NCI-H128 (cell line): Measurements from ENCODE around the gene GIT1.

Source experiments
- DNase-seq: peaks from one replicate; lab custom pipeline; 2025; ENCODE audit not compliant: unreplicated experiment; lab: John Stamatoyannopoulos, UW

Gene GIT1

GRCh38 chr17:29589524-29590410, at the start of gene GIT1:
Gene GIT1 (minus strand): TSS chr17:29589648. CDS start chr17:29589378, 270 bp downstream.
- peak; percentile 38 for DNase-seq

GRCh38 chr17:29633886-29634285, 44.4 kb upstream of the GIT1 start:
- no peak for DNase-seq

- DNase-seq: no peak
These were observed 41.3 kb upstream of the GIT1 start for GRCh38 chr17:29630630-29631193.

GRCh38 chr17:29629839-29630238, 40.4 kb upstream of the GIT1 start:
- no peak for DNase-seq

GRCh38 chr17:29628644-29629043, 39.2 kb upstream of the GIT1 start:
- DNase-seq: no peak

- DNase-seq: no peak
These were observed 38.5 kb upstream of the GIT1 start for GRCh38 chr17:29627951-29628350.

- no peak for DNase-seq
These were observed 35.7 kb upstream of the GIT1 start for GRCh38 chr17:29625037-29625750.

GRCh38 chr17:29624586-29624985, 35.1 kb upstream of the GIT1 start:
- no peak for DNase-seq

GRCh38 chr17:29623283-29623647, 33.8 kb upstream of the GIT1 start:
- no peak for DNase-seq

- DNase-seq: no peak
These were observed 33.2 kb upstream of the GIT1 start, which contains the start of gene CORO6 for GRCh38 chr17:29622337-29623282. Gene CORO6 (minus strand): TSS chr17:29622912. CDS start chr17:29621421, 1,491 bp downstream.

- no peak for DNase-seq
These were observed 32.3 kb upstream of the GIT1 start for GRCh38 chr17:29621751-29622194.

- no peak for DNase-seq
These were observed 31.5 kb upstream of the GIT1 start for GRCh38 chr17:29620779-29621500.

GRCh38 chr17:29620271-29620670, 30.8 kb upstream of the GIT1 start:
- no peak for DNase-seq

- DNase-seq: no peak
These were observed 29.8 kb upstream of the GIT1 start for GRCh38 chr17:29619251-29619650.

GRCh38 chr17:29618272-29619065, 29.0 kb upstream of the GIT1 start:
- no peak for DNase-seq

- peak; percentile 39 for DNase-seq
These were observed 28.2 kb upstream of the GIT1 start for GRCh38 chr17:29617481-29618271.

- DNase-seq: peak; percentile 26
These were observed 27.7 kb upstream of the GIT1 start for GRCh38 chr17:29617125-29617480.

GRCh38 chr17:29616300-29617048, 27.0 kb upstream of the GIT1 start:
- DNase-seq: no peak
